HFFc6 (cell line): ENCODE measurements around the gene SDSL. TPM values are rescaled to one million over a fixed set of nuclear protein-coding genes. Genes with fewer than 3 reads are reported as not detected.
A peak's percentile ranks its signal among the peaks of the same experiment; 100 is the strongest.

Experiments
- DNase-seq: peaks from one replicate; pipeline ENCODE4 v3.0.0-alpha.2; 2018
- H3K27ac Mint-ChIP-seq: 2 replicates; pipeline ENCODE4 v1.8.0; 2020; ENCODE audit warnings: mild to moderate bottlenecking, mixed read lengths
- H3K27me3 Mint-ChIP-seq: 2 replicates; pipeline ENCODE4 v1.8.0; 2021; ENCODE audit warnings: mild to moderate bottlenecking, moderate library complexity, mixed read lengths; ENCODE audit not compliant: insufficient read depth
- H3K36me3 Mint-ChIP-seq: 2 replicates; pipeline ENCODE4 v1.8.0; 2021; ENCODE audit warnings: low read depth, mixed read lengths
- H3K4me1 Mint-ChIP-seq: 2 replicates; pipeline ENCODE4 v1.8.0; 2020; ENCODE audit warnings: low read depth, mixed read lengths
- H3K4me3 Mint-ChIP-seq: 2 replicates; pipeline ENCODE4 v1.8.0; 2020; ENCODE audit warnings: mild to moderate bottlenecking, moderate library complexity, mixed read lengths
- H3K9me3 Mint-ChIP-seq: 2 replicates; pipeline ENCODE4 v1.8.0; 2020; ENCODE audit warnings: mild to moderate bottlenecking, mixed read lengths
- total RNA-seq, 6 experiments: library from RNA; stranded (reverse); fragmentation: NEBNext Ultra II Directional; extraction: Animal tissue kit (Norgen Biotek cat#: 25700); gene quantifications; 2 replicates in 1 of 6; 3 replicates in 5 of 6; pipeline ENCODE4 v1.2.3, GENCODE V29; 2021
- TF ChIP-seq, protein P1 (sequence below): fragments of 200-600 bp; sonication (generic); IDR thresholded peaks from 2 replicates; pipeline ENCODE4 v1.5.0; 2021; ENCODE audit warnings: antibody characterized with exemption, mild to moderate bottlenecking

The SDSL gene
- total RNA-seq, 6 experiments from 2014 or later, result 8.5 to 11.6 (median 10.4) TPM

DNA sequence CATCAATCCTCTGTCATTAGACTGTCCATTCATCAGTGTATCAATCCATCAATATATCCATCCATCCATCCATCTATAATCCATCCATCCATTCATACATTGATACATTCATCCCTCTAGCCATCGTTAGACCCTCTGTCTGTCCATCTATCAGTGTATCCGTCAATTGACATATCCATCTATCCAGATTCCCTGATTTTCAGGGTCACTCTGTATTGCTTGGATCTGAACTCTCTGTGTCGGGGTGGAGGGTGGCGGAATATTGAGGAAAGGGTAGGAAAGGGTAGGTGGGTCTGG lies 17.1 kb downstream of the SDSL start:
- Mint-ChIP-seq H3K36me3 (no peaks in the 10 kb centered on the region), H3K27ac (no peak overlapping the region), H3K4me1 (no peaks in the 10 kb centered on the region), H3K4me3 (no peak overlapping the region), H3K9me3 (no peaks in the 10 kb centered on the region), H3K27me3 (peaks cover 5% of the 10 kb centered on the region)
- TF ChIP-seq, protein P1, sequence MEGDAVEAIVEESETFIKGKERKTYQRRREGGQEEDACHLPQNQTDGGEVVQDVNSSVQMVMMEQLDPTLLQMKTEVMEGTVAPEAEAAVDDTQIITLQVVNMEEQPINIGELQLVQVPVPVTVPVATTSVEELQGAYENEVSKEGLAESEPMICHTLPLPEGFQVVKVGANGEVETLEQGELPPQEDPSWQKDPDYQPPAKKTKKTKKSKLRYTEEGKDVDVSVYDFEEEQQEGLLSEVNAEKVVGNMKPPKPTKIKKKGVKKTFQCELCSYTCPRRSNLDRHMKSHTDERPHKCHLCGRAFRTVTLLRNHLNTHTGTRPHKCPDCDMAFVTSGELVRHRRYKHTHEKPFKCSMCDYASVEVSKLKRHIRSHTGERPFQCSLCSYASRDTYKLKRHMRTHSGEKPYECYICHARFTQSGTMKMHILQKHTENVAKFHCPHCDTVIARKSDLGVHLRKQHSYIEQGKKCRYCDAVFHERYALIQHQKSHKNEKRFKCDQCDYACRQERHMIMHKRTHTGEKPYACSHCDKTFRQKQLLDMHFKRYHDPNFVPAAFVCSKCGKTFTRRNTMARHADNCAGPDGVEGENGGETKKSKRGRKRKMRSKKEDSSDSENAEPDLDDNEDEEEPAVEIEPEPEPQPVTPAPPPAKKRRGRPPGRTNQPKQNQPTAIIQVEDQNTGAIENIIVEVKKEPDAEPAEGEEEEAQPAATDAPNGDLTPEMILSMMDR, result no peak
- DNase-seq, result no peak

DNA sequence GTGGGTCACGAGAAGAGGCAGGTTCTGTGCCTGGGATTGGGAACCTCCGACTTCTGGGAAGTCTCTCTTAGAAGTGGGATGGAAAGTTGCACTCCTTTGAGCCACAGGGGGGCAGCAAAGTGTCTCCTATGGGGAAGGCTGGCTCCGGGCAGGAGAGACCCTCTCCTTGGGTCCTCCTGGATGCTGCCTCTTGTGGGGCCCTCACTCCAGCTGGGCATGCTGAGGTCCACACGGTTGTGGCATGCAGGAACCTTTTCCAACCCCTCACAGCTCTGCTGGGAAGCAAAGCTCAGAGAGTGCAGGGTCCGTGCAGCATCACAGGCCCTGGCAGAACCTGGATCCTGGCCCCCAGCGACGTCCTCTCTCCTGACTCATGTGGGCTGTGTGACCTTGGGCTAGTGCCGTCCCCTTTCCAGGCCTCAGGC lies 17.4 kb downstream of the SDSL start:
- peak; percentile 30 for DNase-seq
- no peak overlapping the region for H3K27ac Mint-ChIP-seq

DNA sequence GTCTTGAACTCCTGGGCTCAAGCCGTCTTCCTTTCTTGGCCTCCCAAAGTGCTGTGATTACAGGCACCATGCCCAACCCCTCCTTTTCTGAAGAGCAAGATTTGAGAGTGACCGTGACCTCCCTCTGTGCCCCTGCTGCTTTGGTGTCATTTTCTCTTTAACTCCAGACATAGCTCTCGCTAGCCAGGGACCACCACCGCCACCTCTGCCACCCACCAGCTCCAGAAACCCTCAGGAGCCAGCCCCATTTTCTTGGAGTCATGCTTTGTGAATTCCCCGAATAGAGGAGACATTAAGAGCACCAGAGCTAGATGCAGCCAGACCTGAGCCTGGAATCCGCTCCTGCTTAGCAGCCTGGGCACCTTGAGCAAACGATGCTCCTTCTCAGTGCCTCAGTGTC lies 18.2 kb downstream of the SDSL start:
- Mint-ChIP-seq H3K4me3 (no peak overlapping the region), H3K36me3 (no peaks in the 10 kb centered on the region; the same call in 1 of the 2 replicates), H3K9me3 (no peaks in the 10 kb centered on the region), H3K27ac (no peak overlapping the region), H3K27me3 (peaks cover 7% of the 10 kb centered on the region), H3K4me1 (no peaks in the 10 kb centered on the region)
- TF ChIP-seq, protein P1, result no peak
- no peak for DNase-seq

More for the DNA sequence above, 17.4 kb downstream of the SDSL start:
- H3K36me3 Mint-ChIP-seq, result no peaks in the 10 kb centered on the region
- TF ChIP-seq, protein P1, result peak; percentile 82
- H3K27me3 Mint-ChIP-seq, result peaks cover 5% of the 10 kb centered on the region
- H3K4me3 Mint-ChIP-seq, result no peak overlapping the region
- H3K4me1 Mint-ChIP-seq, result no peaks in the 10 kb centered on the region
- no peaks in the 10 kb centered on the region for H3K9me3 Mint-ChIP-seq

DNA sequence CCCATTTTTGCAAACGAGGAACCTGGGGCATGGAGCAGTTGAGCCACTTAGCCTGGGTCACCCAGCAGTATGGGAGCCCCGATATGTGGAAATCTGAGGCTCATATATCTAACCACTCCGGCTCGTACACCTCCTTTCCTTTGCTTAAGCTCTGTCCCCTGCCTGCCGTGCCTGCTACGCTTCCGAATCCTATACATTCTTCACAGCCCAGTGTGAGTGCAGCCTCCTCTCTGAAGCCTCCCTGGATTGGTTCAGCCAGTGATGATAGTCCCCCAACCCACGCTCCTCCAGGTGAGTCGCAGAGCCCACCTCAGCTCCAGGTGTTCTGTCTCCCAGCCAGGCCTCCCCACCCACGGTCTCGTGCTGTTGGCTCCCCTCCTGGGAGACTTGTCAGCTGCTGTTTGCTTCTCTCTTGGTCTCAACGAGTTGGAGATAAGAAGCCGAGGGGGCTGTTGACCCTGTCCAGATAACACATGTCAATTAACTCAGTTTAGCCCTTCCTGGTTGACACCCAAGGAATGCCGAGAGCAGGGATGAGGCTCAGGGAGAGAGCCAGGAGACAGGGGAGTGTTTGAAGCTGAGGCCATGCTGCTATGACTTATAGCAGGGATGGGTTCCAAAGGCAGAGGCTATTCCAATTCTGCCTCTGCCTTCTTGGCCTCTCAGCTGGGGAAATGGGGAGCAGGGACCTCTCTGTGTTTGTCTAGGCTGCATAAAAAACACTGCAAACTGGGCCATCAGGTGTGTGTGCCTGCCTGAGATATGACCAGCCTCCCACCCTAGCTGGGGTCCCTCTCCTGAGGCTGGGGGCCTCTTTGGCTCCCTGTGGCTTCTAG lies 19.0 kb downstream of the SDSL start:
- TF ChIP-seq, protein P1, result no peak
- no peak overlapping the region for H3K4me3 Mint-ChIP-seq
- no peaks in the 10 kb centered on the region; the same call in 1 of the 2 replicates for H3K36me3 Mint-ChIP-seq
- no peaks in the 10 kb centered on the region for H3K4me1 Mint-ChIP-seq
- DNase-seq, result no peak
- no peak overlapping the region for H3K27ac Mint-ChIP-seq
- H3K27me3 Mint-ChIP-seq, result peaks cover 8% of the 10 kb centered on the region
- H3K9me3 Mint-ChIP-seq, result no peaks in the 10 kb centered on the region

DNA sequence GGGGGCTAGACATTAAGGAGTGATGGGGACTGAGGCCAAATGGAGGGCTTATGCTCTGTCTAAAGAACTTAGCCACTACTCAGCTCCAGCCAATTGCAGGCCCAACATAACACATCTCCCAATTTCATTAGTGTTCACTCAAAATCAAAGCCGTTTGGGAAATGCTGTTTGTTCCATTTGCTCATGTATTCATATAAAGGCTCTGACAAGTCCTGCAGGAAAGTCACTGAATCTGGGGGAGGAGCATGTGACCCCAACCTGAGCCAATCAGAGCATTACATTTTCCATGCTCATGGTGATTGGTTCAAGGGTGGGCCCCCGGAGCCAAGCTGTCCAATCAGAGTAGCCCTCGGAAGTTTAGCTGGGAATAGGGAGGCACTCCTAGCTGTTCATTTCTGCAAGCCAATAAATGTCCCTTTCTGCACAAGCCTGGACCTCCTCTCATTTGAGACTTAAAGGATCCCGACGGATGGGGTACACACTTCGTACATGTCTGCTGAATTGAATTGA lies 20.9 kb downstream of the SDSL start:
- no peak for DNase-seq
- TF ChIP-seq, protein P1, result no peak
- H3K4me1 Mint-ChIP-seq, result no peaks in the 10 kb centered on the region
- H3K4me3 Mint-ChIP-seq, result no peak overlapping the region
- no peaks in the 10 kb centered on the region; the same call in 1 of the 2 replicates for H3K36me3 Mint-ChIP-seq
- H3K27ac Mint-ChIP-seq, result no peak overlapping the region
- no peaks in the 10 kb centered on the region for H3K9me3 Mint-ChIP-seq
- H3K27me3 Mint-ChIP-seq, result peaks cover 14% of the 10 kb centered on the region
